Calu3 (cell line): ENCODE measurements around the gene KIT. TPM values are rescaled to one million over a fixed set of nuclear protein-coding genes. Genes with fewer than 3 reads are reported as not detected.

ENCODE experiments used
- BruUV-seq: library from RNA; stranded (reverse); fragments of 400-500 nt; replicated peaks from 2 replicates; lab custom pipeline; 2021; lab: Mats Ljungman, UMichigan
- CTCF ChIA-PET: fragments of 300-600 bp; sonication (Branson Sonifier 250); formaldehyde crosslinking; loops from one replicate; lab custom pipeline; 2022; ENCODE audit warnings: antibody characterized with exemption; lab: Charles Lee
- DNase-seq: peaks from one replicate; pipeline ENCODE4 v3.0.0; 2022
- H3K27ac Mint-ChIP-seq: one replicate; pipeline ENCODE4 v1.8.0; 2022; ENCODE audit warnings: mixed read lengths; ENCODE audit not compliant: unreplicated experiment
- H3K27me3 Mint-ChIP-seq: one replicate; pipeline ENCODE4 v1.8.0; 2022; ENCODE audit warnings: mixed read lengths; ENCODE audit not compliant: unreplicated experiment
- H3K36me3 Mint-ChIP-seq: one replicate; pipeline ENCODE4 v1.8.0; 2022; ENCODE audit warnings: mild to moderate bottlenecking, moderate library complexity, mixed read lengths; ENCODE audit not compliant: insufficient read depth, unreplicated experiment
- H3K4me1 Mint-ChIP-seq: one replicate; pipeline ENCODE4 v1.8.0; 2022; ENCODE audit warnings: mild to moderate bottlenecking, low read depth, mixed read lengths; ENCODE audit not compliant: unreplicated experiment
- H3K4me3 Mint-ChIP-seq: one replicate; pipeline ENCODE4 v1.8.0; 2022; ENCODE audit warnings: mild to moderate bottlenecking, low read depth, moderate library complexity, mixed read lengths; ENCODE audit not compliant: unreplicated experiment
- H3K9me3 Mint-ChIP-seq: one replicate; pipeline ENCODE4 v1.8.0; 2022; ENCODE audit warnings: low read depth, mixed read lengths; ENCODE audit not compliant: unreplicated experiment
- intact Hi-C: fragments of 100-400 bp; cut with micrococcal nuclease; formaldehyde crosslinking; loops from one replicate; pipeline ENCODE4 v1.10.0; 2022; ENCODE audit not compliant: unreplicated experiment
- total RNA-seq: library from RNA; stranded (reverse); gene quantifications from 2 replicates; pipeline ENCODE4 v1.2.3, GENCODE V29; 2022
- TF ChIP-seq, protein P1 (sequence below): fragments of 200-600 bp; IDR thresholded peaks from one replicate; pipeline ENCODE4 v1.8.0; 2022; ENCODE audit warnings: antibody characterized with exemption; ENCODE audit not compliant: unreplicated experiment

KIT gene
- total RNA-seq, 1 experiment from 2014 or later = not detected

DNA sequence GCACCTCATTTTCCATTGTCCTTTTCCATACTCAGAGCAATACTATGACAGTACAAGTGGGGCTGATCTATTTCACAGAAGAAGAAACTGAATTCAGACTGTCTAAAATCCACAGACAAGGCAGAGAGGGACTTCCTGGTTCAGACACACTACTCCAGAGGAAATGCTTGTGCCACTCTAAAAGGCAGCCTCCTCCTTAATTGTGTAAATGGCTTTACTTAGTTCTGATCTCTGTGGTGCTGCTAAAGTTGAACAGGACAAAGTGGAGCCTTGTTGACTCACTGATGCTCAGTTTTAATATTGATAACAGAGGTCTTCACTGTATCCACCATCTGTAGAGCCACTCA lies 122.4 kb downstream of the KIT start:
- Mint-ChIP-seq H3K4me1 (no peaks in the 10 kb centered on the region), H3K9me3 (no peaks in the 10 kb centered on the region), H3K27me3 (peaks cover 9% of the 10 kb centered on the region), H3K4me3 (no peak overlapping the region), H3K27ac (no peak overlapping the region), H3K36me3 (no peaks in the 10 kb centered on the region)
- CTCF ChIA-PET = no interaction called here
- BruUV-seq = no TSS peak
- DNase-seq = no peak
- intact Hi-C loops = no loop called here
- TF ChIP-seq, protein P1, sequence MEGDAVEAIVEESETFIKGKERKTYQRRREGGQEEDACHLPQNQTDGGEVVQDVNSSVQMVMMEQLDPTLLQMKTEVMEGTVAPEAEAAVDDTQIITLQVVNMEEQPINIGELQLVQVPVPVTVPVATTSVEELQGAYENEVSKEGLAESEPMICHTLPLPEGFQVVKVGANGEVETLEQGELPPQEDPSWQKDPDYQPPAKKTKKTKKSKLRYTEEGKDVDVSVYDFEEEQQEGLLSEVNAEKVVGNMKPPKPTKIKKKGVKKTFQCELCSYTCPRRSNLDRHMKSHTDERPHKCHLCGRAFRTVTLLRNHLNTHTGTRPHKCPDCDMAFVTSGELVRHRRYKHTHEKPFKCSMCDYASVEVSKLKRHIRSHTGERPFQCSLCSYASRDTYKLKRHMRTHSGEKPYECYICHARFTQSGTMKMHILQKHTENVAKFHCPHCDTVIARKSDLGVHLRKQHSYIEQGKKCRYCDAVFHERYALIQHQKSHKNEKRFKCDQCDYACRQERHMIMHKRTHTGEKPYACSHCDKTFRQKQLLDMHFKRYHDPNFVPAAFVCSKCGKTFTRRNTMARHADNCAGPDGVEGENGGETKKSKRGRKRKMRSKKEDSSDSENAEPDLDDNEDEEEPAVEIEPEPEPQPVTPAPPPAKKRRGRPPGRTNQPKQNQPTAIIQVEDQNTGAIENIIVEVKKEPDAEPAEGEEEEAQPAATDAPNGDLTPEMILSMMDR = no peak

DNA sequence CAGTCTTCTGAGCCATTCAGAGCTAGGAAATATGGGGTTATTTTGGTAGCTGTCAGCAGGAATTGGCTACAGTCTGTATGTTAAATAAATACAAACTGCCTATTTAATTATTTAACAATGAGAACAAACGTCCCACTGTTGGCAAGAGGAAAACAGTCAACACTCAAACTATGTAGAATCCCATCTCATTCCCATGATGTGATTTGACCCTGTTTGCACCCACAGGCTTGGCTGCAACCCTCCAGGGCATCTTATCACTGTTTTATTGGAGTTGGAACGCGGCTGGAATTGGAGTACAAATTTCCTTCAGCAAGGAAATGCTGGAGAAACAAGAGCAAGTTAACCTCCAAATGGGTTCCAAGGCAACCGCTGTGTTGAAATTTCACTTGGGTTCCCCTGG lies 124.0 kb downstream of the KIT start:
- CTCF ChIA-PET = no interaction called here
- BruUV-seq = no TSS peak
- H3K9me3 Mint-ChIP-seq = no peaks in the 10 kb centered on the region
- TF ChIP-seq, protein P1 = no peak
- H3K27me3 Mint-ChIP-seq = peaks cover 9% of the 10 kb centered on the region
- intact Hi-C loops = no loop called here
- H3K4me3 Mint-ChIP-seq = no peak overlapping the region
- no peak for DNase-seq
- H3K36me3 Mint-ChIP-seq = no peaks in the 10 kb centered on the region
- H3K27ac Mint-ChIP-seq = no peak overlapping the region
- no peaks in the 10 kb centered on the region for H3K4me1 Mint-ChIP-seq

DNA sequence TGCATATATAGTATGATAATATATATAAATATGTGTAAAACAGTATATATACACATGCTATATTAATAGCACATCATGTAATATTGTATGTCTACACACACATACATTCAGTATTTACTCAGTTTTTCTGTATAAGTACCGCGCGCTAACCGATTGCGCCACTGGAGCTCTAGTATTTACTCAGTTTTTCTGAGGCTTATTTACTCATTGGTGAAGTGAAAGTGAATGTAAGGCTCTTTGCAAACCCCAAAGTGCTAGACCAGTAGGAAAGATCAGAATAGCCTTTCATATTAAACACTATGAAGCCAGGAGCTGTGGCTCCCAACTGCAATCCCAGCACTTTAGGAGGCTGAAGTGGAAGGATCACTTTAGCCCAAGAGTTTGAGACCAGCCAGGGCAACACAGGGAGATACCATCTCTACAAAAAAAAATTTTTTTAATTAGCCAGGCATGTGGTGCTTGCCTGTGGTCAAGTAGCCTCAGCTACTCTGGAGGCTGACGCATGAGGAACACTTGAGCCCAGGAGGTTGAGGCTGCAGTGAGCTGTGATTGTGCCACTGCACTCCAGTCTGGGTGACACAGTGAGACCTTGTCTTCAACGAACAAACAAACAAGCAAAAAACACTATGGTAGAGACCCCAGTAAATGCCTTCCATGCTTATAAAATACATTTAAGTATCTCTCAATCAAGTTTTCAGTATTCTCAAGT lies 125.8 kb downstream of the KIT start:
- CTCF ChIA-PET = no interaction called here
- intact Hi-C loops = no loop called here
- no TSS peak for BruUV-seq
- Mint-ChIP-seq H3K9me3 (no peaks in the 10 kb centered on the region), H3K27ac (no peak overlapping the region), H3K4me1 (no peaks in the 10 kb centered on the region), H3K36me3 (no peaks in the 10 kb centered on the region), H3K4me3 (no peak overlapping the region), H3K27me3 (peaks cover 7% of the 10 kb centered on the region)
- TF ChIP-seq, protein P1 = no peak
- no peak for DNase-seq

DNA sequence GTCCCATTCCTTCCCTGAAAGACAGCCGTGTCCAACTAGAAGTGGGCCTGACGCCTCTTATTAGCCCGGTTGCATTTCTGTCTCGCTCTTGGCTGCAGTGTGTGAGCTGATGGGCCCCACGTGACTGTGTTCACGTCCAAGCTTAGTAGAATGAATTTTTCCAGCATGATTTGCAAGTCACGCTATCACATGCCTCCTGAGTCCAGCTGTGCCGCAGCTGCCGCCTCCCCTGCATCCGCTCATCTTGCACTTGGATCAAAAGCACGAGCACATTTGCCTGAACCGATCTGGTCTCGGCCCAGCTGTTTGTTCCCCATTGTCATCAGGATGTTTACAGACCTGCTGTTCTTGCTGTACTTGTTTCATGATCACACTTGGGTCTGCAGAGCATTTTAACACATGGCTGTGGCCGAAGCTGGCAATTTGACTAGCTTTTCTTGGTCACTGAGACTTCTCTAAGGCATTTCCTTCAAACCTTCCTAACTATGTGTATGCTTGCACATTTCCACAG lies 126.5 kb downstream of the KIT start:
- Mint-ChIP-seq H3K4me3 (no peak overlapping the region), H3K4me1 (no peaks in the 10 kb centered on the region), H3K27me3 (peaks cover under 1% of the 10 kb centered on the region), H3K36me3 (no peaks in the 10 kb centered on the region), H3K27ac (no peak overlapping the region), H3K9me3 (no peaks in the 10 kb centered on the region)
- CTCF ChIA-PET = no interaction called here
- intact Hi-C loops = no loop called here
- TF ChIP-seq, protein P1 = no peak
- DNase-seq = no peak
- no TSS peak for BruUV-seq
